Transverse colon (tissue), 4 donors: ENCODE data around the gene KARS1. TPM values are rescaled to one million over a fixed set of nuclear protein-coding genes. Genes with fewer than 3 reads are reported as not detected.

Experiments used
- DNase-seq: peaks from one replicate; pipeline ENCODE4 v3.0.0-alpha.2; 2019
- H3K27ac ChIP-seq, 4 donors: fragments of 200-600 bp; sonication (generic); 2 replicates each; pipeline ENCODE4 v1.5.1; 2016 to 2018; ENCODE audit warnings: inconsistent platforms in 4 of 4
- H3K27me3 ChIP-seq: fragments of 200-600 bp; sonication (generic); 2 replicates; pipeline ENCODE4 v1.5.1; 2017; ENCODE audit warnings: inconsistent platforms
- H3K36me3 ChIP-seq, 4 donors: fragments of 200-600 bp; sonication (generic); 2 replicates each; pipeline ENCODE4 v1.5.1; 2017 to 2019; ENCODE audit warnings: inconsistent platforms in 4 of 4
- H3K4me1 ChIP-seq, 4 donors: fragments of 200-600 bp; sonication (generic); 2 replicates each; pipeline ENCODE4 v1.5.1; 2017 to 2020; ENCODE audit warnings: inconsistent platforms in 4 of 4
- H3K4me3 ChIP-seq, 4 donors: fragments of 200-600 bp; sonication (generic); 1 replicate in 1 of 4; 2 replicates in 3 of 4; pipeline versions ENCODE4 v1.5.1 to v1.6.1; 2017 to 2019; ENCODE audit warnings: inconsistent platforms in 4 of 4
- H3K9me3 ChIP-seq, 2 donors: fragments of 200-600 bp; sonication (generic); 2 replicates each; pipeline ENCODE4 v1.5.1; 2017 to 2019; ENCODE audit warnings: inconsistent platforms in 2 of 2
- EP300 ChIP-seq: sonication (generic); formaldehyde crosslinking; IDR thresholded peaks from one replicate; pipeline ENCODE4 v1.6.1; 2017; ENCODE audit warnings: antibody characterized with exemption, low read depth
- POLR2A ChIP-seq: fragments of 450-650 bp; IDR thresholded peaks from one replicate; pipeline ENCODE4 v1.6.1; 2016; ENCODE audit warnings: antibody characterized with exemption, mild to moderate bottlenecking, moderate library complexity
- POLR2AphosphoS5 ChIP-seq, 3 donors: sonication (generic); formaldehyde crosslinking; IDR thresholded peaks; one replicate each; pipeline ENCODE4 v1.6.1; 2016; ENCODE audit warnings: antibody characterized with exemption in 3 of 3
- WGBS, 2 donors: methylation state at CpG; one replicate each; pipeline ENCODE4 v1.1.5; 2018; ENCODE audit warnings: low coverage in 1 of 2; 5-methylcytosine and 5-hydroxymethylcytosine counted together
- in situ Hi-C, 4 donors: fragments of 200-750 bp; cut with MboI; loops; one replicate each; pipeline versions ENCODE4 v1.15.0 to v1.15.1; 2017; ENCODE audit warnings: low sequenced_read_pairs in 3 of 4, low pct_ligation_motif_present in 1 of 4, low pct_unique_long_range_greater_than_20kb in 1 of 4
- intact Hi-C: fragments of 100-400 bp; cut with DNase I; formaldehyde crosslinking; loops from one replicate; pipeline ENCODE4 v1.15.1; 2023; ENCODE audit warnings: low total_unique reads
- total RNA-seq, 4 donors: library from RNA; depleted of rRNA; stranded (reverse); fragments of >200 nt; gene quantifications; one replicate each; pipeline ENCODE4 v1.1.0, GENCODE V29; 2016
- TF ChIP-seq, protein P1 (sequence below), 5 experiments: fragments of 200-600 bp in 3 of 5; fragments of 450-650 bp in 2 of 5; sonication (generic) in 3 of 5; IDR thresholded peaks; 1 replicate in 2 of 5; 2 replicates in 3 of 5; pipeline ENCODE4 v1.5.1; 2016 to 2017; ENCODE audit warnings: antibody characterized with exemption in 5 of 5, inconsistent platforms in 3 of 5, mild to moderate bottlenecking in 2 of 5, moderate library complexity in 1 of 5

KARS1 gene
- total RNA-seq, 4 donors from 2014 or later, result 15.3 to 86.5 (median 76.4) TPM

GRCh38 chr16:75632857-75633256 is 14.6 kb downstream of the KARS1 start:
- Histone ChIP-seq H3K4me3 (no peak overlapping the region), H3K36me3 (peaks cover 0 to 85% (median 48%) of the 10 kb centered on the region in 4 donors), H3K27ac (no peak overlapping the region), H3K4me1 (no peaks in the 10 kb centered on the region), H3K9me3 (no peaks in the 10 kb centered on the region), H3K27me3 (no peaks in the 10 kb centered on the region)
- TF ChIP-seq POLR2AphosphoS5 (IDR thresholded peaks at IDR 0.05), result no peak
- TF ChIP-seq, protein P1, sequence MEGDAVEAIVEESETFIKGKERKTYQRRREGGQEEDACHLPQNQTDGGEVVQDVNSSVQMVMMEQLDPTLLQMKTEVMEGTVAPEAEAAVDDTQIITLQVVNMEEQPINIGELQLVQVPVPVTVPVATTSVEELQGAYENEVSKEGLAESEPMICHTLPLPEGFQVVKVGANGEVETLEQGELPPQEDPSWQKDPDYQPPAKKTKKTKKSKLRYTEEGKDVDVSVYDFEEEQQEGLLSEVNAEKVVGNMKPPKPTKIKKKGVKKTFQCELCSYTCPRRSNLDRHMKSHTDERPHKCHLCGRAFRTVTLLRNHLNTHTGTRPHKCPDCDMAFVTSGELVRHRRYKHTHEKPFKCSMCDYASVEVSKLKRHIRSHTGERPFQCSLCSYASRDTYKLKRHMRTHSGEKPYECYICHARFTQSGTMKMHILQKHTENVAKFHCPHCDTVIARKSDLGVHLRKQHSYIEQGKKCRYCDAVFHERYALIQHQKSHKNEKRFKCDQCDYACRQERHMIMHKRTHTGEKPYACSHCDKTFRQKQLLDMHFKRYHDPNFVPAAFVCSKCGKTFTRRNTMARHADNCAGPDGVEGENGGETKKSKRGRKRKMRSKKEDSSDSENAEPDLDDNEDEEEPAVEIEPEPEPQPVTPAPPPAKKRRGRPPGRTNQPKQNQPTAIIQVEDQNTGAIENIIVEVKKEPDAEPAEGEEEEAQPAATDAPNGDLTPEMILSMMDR (IDR thresholded peaks at IDR 0.05), result no peak
- DNase-seq, result no peak
- WGBS, 2 donors, result 94% methylated on average over 8 of the region's 8 CpGs; no CpG with 5 or more reads in 1 of the 2 donors
- intact Hi-C loops, result no loop called here
- in situ Hi-C loops, result loop anchor here in 2 of 4 donors (25.0 kb wide), 2 partner anchors 171 to 1554 kb away; partner anchors contain the start of genes TMEM170A (in 2 of the 2), MON1B (in 1 of the 2) and SYCE1L (in 1 of the 2)

- DNase-seq, result no peak
- Histone ChIP-seq H3K36me3 (peaks cover 0 to 68% (median 34%) of the 10 kb centered on the region in 4 donors), H3K27ac (no peak overlapping the region), H3K4me3 (no peak overlapping the region), H3K9me3 (no peaks in the 10 kb centered on the region), H3K4me1 (no peaks in the 10 kb centered on the region), H3K27me3 (no peaks in the 10 kb centered on the region)
- intact Hi-C loops (no loop called here), in situ Hi-C loops (loop anchor here in 2 of 4 donors (25.0 kb wide), 2 partner anchors 168 to 1557 kb away; partner anchors contain the start of genes TMEM170A (in 2 of the 2), MON1B (in 1 of the 2) and SYCE1L (in 1 of the 2))
- whole genome bisulfite sequencing, 2 donors, result 83 to 95% methylated on average over 2 to 3 of the region's 3 CpGs
- no peak for TF ChIP-seq EP300
- TF ChIP-seq POLR2AphosphoS5 (IDR thresholded peaks at IDR 0.05), result no peak
- TF ChIP-seq, protein P1 (IDR thresholded peaks at IDR 0.05), result no peak
- TF ChIP-seq POLR2A, result no peak
Measured at GRCh38 chr16:75630052-75630451, 17.4 kb downstream of the KARS1 start.

DNA sequence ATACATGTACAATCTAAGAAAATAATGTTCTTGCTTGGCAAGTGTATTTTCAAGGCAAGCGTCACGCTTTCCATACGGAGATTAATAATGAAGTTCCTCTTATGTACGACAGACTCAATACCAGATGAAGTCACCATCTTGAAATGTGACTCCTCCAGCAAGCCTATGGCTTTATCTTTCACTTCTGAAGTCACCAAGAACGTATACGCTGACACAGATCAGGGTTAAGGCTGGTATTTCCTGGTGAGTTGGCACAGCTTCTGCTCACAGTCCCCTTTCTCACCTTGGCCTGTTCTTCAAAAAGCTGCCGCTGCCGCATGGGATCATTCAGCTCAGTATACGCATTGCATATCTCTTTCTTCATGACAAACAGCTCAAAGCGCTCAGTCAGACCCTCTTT is 18.3 kb downstream of the KARS1 start:
- H3K27ac ChIP-seq, result no peak overlapping the region
- TF ChIP-seq, protein P1 (IDR thresholded peaks at IDR 0.05), result no peak
- no peak for TF ChIP-seq POLR2AphosphoS5 (IDR thresholded peaks at IDR 0.05)
- TF ChIP-seq EP300, result no peak
- TF ChIP-seq POLR2A, result no peak
- H3K27me3 ChIP-seq, result no peaks in the 10 kb centered on the region
- no peaks in the 10 kb centered on the region for H3K4me1 ChIP-seq
- H3K4me3 ChIP-seq, result no peak overlapping the region
- 91% methylated on average over 10 of the region's 10 CpGs for WGBS, 2 donors
- DNase-seq, result no peak
- in situ Hi-C loops (loop anchor here in 2 of 4 donors (25.0 kb wide), 2 partner anchors 167 to 1558 kb away; partner anchors contain the start of genes TMEM170A (in 2 of the 2), MON1B (in 1 of the 2) and SYCE1L (in 1 of the 2)), intact Hi-C loops (no loop called here)
- H3K36me3 ChIP-seq, result peaks cover 0 to 59% (median 28%) of the 10 kb centered on the region in 4 donors
- no peaks in the 10 kb centered on the region for H3K9me3 ChIP-seq

GRCh38 chr16:75628351-75628750 is 19.1 kb downstream of the KARS1 start:
- Histone ChIP-seq H3K4me1 (peaks cover 0 to 4% (median 2%) of the 10 kb centered on the region in 4 donors), H3K9me3 (no peaks in the 10 kb centered on the region), H3K27me3 (no peaks in the 10 kb centered on the region), H3K27ac (no peak overlapping the region), H3K4me3 (no peak overlapping the region), H3K36me3 (peaks cover 0 to 51% (median 22%) of the 10 kb centered on the region in 4 donors)
- in situ Hi-C loops (loop anchor here in 2 of 4 donors (25.0 kb wide), 2 partner anchors 166 to 1559 kb away; partner anchors contain the start of genes TMEM170A (in 2 of the 2), MON1B (in 1 of the 2) and SYCE1L (in 1 of the 2)), intact Hi-C loops (no loop called here)
- TF ChIP-seq EP300, result no peak
- no peak for TF ChIP-seq POLR2AphosphoS5 (IDR thresholded peaks at IDR 0.05)
- TF ChIP-seq, protein P1 (IDR thresholded peaks at IDR 0.05), result no peak
- TF ChIP-seq POLR2A, result no peak
- 89 to 96% methylated on average over 3 to 4 of the region's 4 CpGs for WGBS, 2 donors
- DNase-seq, result no peak
